AG20443 (cell line): Measurements from ENCODE around the gene ZNF226.
"Not testable (repeated sequence)": the region's sequence is repeated elsewhere in the genome, so short reads cannot be mapped to it uniquely, and the experiment has no call there.

Experiments
- DNase-seq: peaks from one replicate; pipeline ENCODE4 v3.0.0; 2012; ENCODE audit warnings: low spot score, mixed read lengths

The ZNF226 gene

GRCh38 chr19:44164673-44165512 is at the start of gene ZNF226:
Gene ZNF226, plus strand, starts transcription at chr19:44165100. Its CDS starts 4,981 bp downstream, at chr19:44170081.
- DNase-seq = peak; percentile 96

GRCh38 chr19:44121162-44121561 is 43.7 kb upstream of the ZNF226 start:
- DNase-seq = not testable (repeated sequence)

GRCh38 chr19:44131955-44132354 is 32.9 kb upstream of the ZNF226 start:
- no peak for DNase-seq

- peak; percentile 95 for DNase-seq
Measured at GRCh38 chr19:44141191-44142058, 23.5 kb upstream of the ZNF226 start, which contains the start of gene ZNF234. Gene ZNF234, plus strand, starts transcription at chr19:44141554. Its CDS starts 3,079 bp downstream, at chr19:44144633.

GRCh38 chr19:44142059-44142433 is 22.9 kb upstream of the ZNF226 start:
- DNase-seq = peak; percentile 45

- no peak for DNase-seq
Measured at GRCh38 chr19:44149776-44150175, 15.1 kb upstream of the ZNF226 start.

GRCh38 chr19:44151491-44151890 is 13.4 kb upstream of the ZNF226 start:
- DNase-seq = no peak

GRCh38 chr19:44156475-44156874 is 8.4 kb upstream of the ZNF226 start:
- DNase-seq = no peak

- no peak for DNase-seq
Measured at GRCh38 chr19:44163789-44164188, 1.1 kb upstream of the ZNF226 start.

- no peak for DNase-seq
Measured at GRCh38 chr19:44164327-44164672, 600 bp upstream of the ZNF226 start.

- DNase-seq = not testable (repeated sequence)
Measured at GRCh38 chr19:44170660-44171059, 5.8 kb downstream of the ZNF226 start.

GRCh38 chr19:44176590-44176989 is 11.7 kb downstream of the ZNF226 start:
- no peak for DNase-seq

GRCh38 chr19:44180968-44181367 is 16.1 kb downstream of the ZNF226 start:
- no peak for DNase-seq

- no peak for DNase-seq
Measured at GRCh38 chr19:44182145-44182544, 17.2 kb downstream of the ZNF226 start.

- no peak for DNase-seq
Measured at GRCh38 chr19:44190020-44190419, 25.1 kb downstream of the ZNF226 start.

GRCh38 chr19:44192127-44192526 is 27.2 kb downstream of the ZNF226 start:
- DNase-seq = no peak

GRCh38 chr19:44196772-44197171 is 31.9 kb downstream of the ZNF226 start:
- no peak for DNase-seq

GRCh38 chr19:44202470-44202869 is 37.6 kb downstream of the ZNF226 start:
- DNase-seq = no peak

GRCh38 chr19:44202974-44203373 is 38.1 kb downstream of the ZNF226 start:
- DNase-seq = no peak

- not testable (repeated sequence) for DNase-seq
Measured at GRCh38 chr19:44203877-44204276, 39.0 kb downstream of the ZNF226 start.

GRCh38 chr19:44204772-44205171 is 39.9 kb downstream of the ZNF226 start:
- DNase-seq = no peak

- peak; percentile 94 for DNase-seq
Measured at GRCh38 chr19:44207126-44207803, 42.4 kb downstream of the ZNF226 start.
